Right lobe of liver (tissue), 6 donors: ENCODE data around the gene DHCR24. TPM values are rescaled to one million over a fixed set of nuclear protein-coding genes. Genes with fewer than 3 reads are reported as not detected.
A peak's percentile ranks its signal among the peaks of the same experiment; 100 is the strongest.
"Not testable (repeated sequence)": the region's sequence is repeated elsewhere in the genome, so short reads cannot be mapped to it uniquely, and the experiment has no call there.

Experiments used
- ATAC-seq, 4 donors: fragments of 200-7000 bp; cut with Tn5 transposase; one replicate each; pipeline ENCODE4 v1.9.1; 2020; ENCODE audit warnings: mild to moderate bottlenecking in 4 of 4, moderate library complexity in 4 of 4
- DNase-seq, 3 donors: peaks; one replicate each; pipeline ENCODE4 v3.0.0-alpha.2; 2020
- H3K27ac ChIP-seq, 3 donors: fragments of 200-600 bp; one replicate each; pipeline ENCODE4 v1.8.0; 2022
- H3K27me3 ChIP-seq, 2 donors: fragments of 200-600 bp; one replicate each; pipeline ENCODE4 v1.8.0; 2022
- H3K36me3 ChIP-seq, 4 donors: fragments of 200-600 bp; sonication (generic) in 1 of 4; one replicate each; pipeline versions ENCODE4 v1.5.1 to v1.8.0; 2017 to 2022; ENCODE audit warnings: control low read depth in 1 of 4
- H3K4me1 ChIP-seq, 4 donors: fragments of 200-600 bp; sonication (generic) in 1 of 4; one replicate each; pipeline versions ENCODE4 v1.5.1 to v1.8.0; 2017 to 2022; ENCODE audit warnings: control low read depth in 1 of 4
- H3K4me3 ChIP-seq, 3 donors: fragments of 200-600 bp; one replicate each; pipeline ENCODE4 v1.8.0; 2022
- H3K9me3 ChIP-seq, 4 donors: fragments of 200-600 bp; sonication (generic) in 1 of 4; one replicate each; pipeline versions ENCODE4 v1.5.1 to v1.8.0; 2017 to 2022; ENCODE audit warnings: control low read depth in 1 of 4
- CTCF ChIP-seq, 4 donors: fragments of 200-600 bp in 3 of 4; fragments of 450-650 bp in 1 of 4; IDR thresholded peaks; one replicate each; pipeline versions ENCODE4 v1.5.1 to v1.8.0; 2016 to 2022; ENCODE audit warnings: antibody characterized with exemption in 4 of 4, mild to moderate bottlenecking in 2 of 4
- POLR2A ChIP-seq: fragments of 450-650 bp; IDR thresholded peaks from one replicate; pipeline ENCODE4 v1.6.1; 2017; ENCODE audit warnings: antibody characterized with exemption, mild to moderate bottlenecking
- WGBS: methylation state at CpG from one replicate; pipeline ENCODE4 v1.1.6; 2018; ENCODE audit warnings: low coverage, low lambda C conversion rate; ENCODE audit not compliant: insufficient coverage; ENCODE audit errors: missing lambda C conversion rate; 5-methylcytosine and 5-hydroxymethylcytosine counted together
- intact Hi-C, 2 donors: fragments of 100-400 bp; cut with DNase I; formaldehyde crosslinking; loops; one replicate each; pipeline versions ENCODE4 v1.11.2 to v1.14.1; 2022
- total RNA-seq, 6 experiments: library from RNA; depleted of rRNA in 2 of 6; stranded (reverse); fragments of >200 nt in 2 of 6; fragmentation: NEBNext Ultra II Directional in 3 of 6; extraction: Animal tissue kit (Norgen Biotek cat#: 25700) in 3 of 6; gene quantifications; one replicate each; pipeline versions ENCODE4 v1.1.0 to v1.2.4, GENCODE V29; 2016 to 2023
- donor health status: DM: no; HTN: yes; CAD: no.
- donor health status: DM: no; HTN: no; CAD: no.
- donor health status: DM: no; HTN: no; CAD: no.
- donor health status: DM: no; HTN: yes; CAD: no.
- donor health status: DM: no; HTN: yes; CAD: no.

DHCR24 gene
- total RNA-seq, 6 experiments from 2014 or later, result 319 to 1,976 (median 596) TPM

GRCh38 chr1:54926970-54927369, 40.0 kb upstream of the DHCR24 start:
- H3K4me1 ChIP-seq, result peaks cover 0 to 41% (median 5%) of the 10 kb centered on the region in 4 donors
- no peak overlapping the region for H3K4me3 ChIP-seq
- no peak for TF ChIP-seq POLR2A
- H3K9me3 ChIP-seq, result no peaks in the 10 kb centered on the region
- H3K27ac ChIP-seq, result no peak overlapping the region
- intact Hi-C loops, result no loop called here
- H3K36me3 ChIP-seq, result no peaks in the 10 kb centered on the region
- 40% methylated on average over 2 of the region's 2 CpGs for WGBS
- DNase-seq (no peak), ATAC-seq (peak in 2 of 4 donors; percentile 28 to 49)
- H3K27me3 ChIP-seq, result no peaks in the 10 kb centered on the region

- DNase-seq, result peak in 2 of 3 donors; percentile 51 to 63
- TF ChIP-seq CTCF (IDR thresholded peaks at IDR 0.05), result no peak
- TF ChIP-seq POLR2A, result no peak
- no peaks in the 10 kb centered on the region for H3K27me3 ChIP-seq
- H3K36me3 ChIP-seq, result no peaks in the 10 kb centered on the region
- intact Hi-C loops, result no loop called here
- no peak overlapping the region for H3K4me3 ChIP-seq
- H3K27ac ChIP-seq, result peak overlapping the region; percentile 11 to 80 (median 56)
- 6% methylated on average over 2 of the region's 2 CpGs for WGBS
- no peaks in the 10 kb centered on the region for H3K9me3 ChIP-seq
- peaks cover 0 to 57% (median 7%) of the 10 kb centered on the region in 4 donors for H3K4me1 ChIP-seq
- ATAC-seq, result peak; percentile 60 to 77 (median 70)
Observed at GRCh38 chr1:54922921-54923421, 36.0 kb upstream of the DHCR24 start.

- H3K36me3 ChIP-seq, result no peaks in the 10 kb centered on the region
- H3K4me1 ChIP-seq, result peaks cover 0 to 50% (median 7%) of the 10 kb centered on the region in 4 donors
- H3K27me3 ChIP-seq, result no peaks in the 10 kb centered on the region
- no peaks in the 10 kb centered on the region for H3K9me3 ChIP-seq
- H3K27ac ChIP-seq, result peak overlapping the region in 2 of 3 donors; percentile 56 to 80
- ATAC-seq (peak in 3 of 4 donors; percentile 23 to 49 (median 28)), DNase-seq (no peak)
- intact Hi-C loops, result no loop called here
- TF ChIP-seq POLR2A (no peak), CTCF (IDR thresholded peaks at IDR 0.05) (no peak)
- no peak overlapping the region for H3K4me3 ChIP-seq
- WGBS, result 44% methylated on average over 2 of the region's 4 CpGs
Observed at GRCh38 chr1:54922040-54922761, 35.2 kb upstream of the DHCR24 start.

- Histone ChIP-seq H3K9me3 (no peaks in the 10 kb centered on the region), H3K27ac (peak overlapping the region in 1 of 3 donors; percentile 21), H3K4me3 (no peak overlapping the region), H3K36me3 (no peaks in the 10 kb centered on the region), H3K4me1 (peaks cover 0 to 49% (median 7%) of the 10 kb centered on the region in 4 donors), H3K27me3 (no peaks in the 10 kb centered on the region)
- intact Hi-C loops, result no loop called here
- ATAC-seq (peak; percentile 63 to 89 (median 88)), DNase-seq (peak in 1 of 3 donors; percentile 36)
- TF ChIP-seq POLR2A (no peak), CTCF (IDR thresholded peaks at IDR 0.05) (no peak)
- WGBS, result 54% methylated on average over 4 of the region's 6 CpGs
Observed at GRCh38 chr1:54919367-54920359, 32.7 kb upstream of the DHCR24 start.

GRCh38 chr1:54911076-54911475, 24.1 kb upstream of the DHCR24 start:
- H3K27ac ChIP-seq, H3K4me1 ChIP-seq, H3K36me3 ChIP-seq, H3K4me3 ChIP-seq, H3K9me3 ChIP-seq, DNase-seq, intact Hi-C loops, H3K27me3 ChIP-seq, ATAC-seq: not testable (repeated sequence)
- WGBS, result 94% methylated on average over 5 of the region's 14 CpGs
